Endothelial cell of umbilical vein (primary cell): ENCODE results near the gene PTPRK. TPM values are rescaled to one million over a fixed set of nuclear protein-coding genes. Genes with fewer than 3 reads are reported as not detected.

Source experiments
- BruUV-seq: library from RNA; stranded (reverse); fragments of 400-500 nt; replicated peaks from 2 replicates; lab custom pipeline; 2021; lab: Mats Ljungman, UMichigan
- CTCF ChIA-PET: fragments of 300-600, 350-600 bp; sonication (Branson Sonifier 250); formaldehyde crosslinking; loops from one replicate; lab custom pipeline; 2021; ENCODE audit warnings: antibody characterized with exemption, inconsistent platforms; lab: Charles Lee
- POLR2A ChIA-PET: fragments of 300-600, 350-600 bp; sonication (Branson Sonifier 250); formaldehyde crosslinking; loops from one replicate; lab custom pipeline; 2021; ENCODE audit warnings: antibody characterized with exemption, inconsistent platforms; lab: Charles Lee
- DNase-seq: peaks from one replicate; pipeline ENCODE4 v3.0.0-alpha.2; 2011; ENCODE audit warnings: low read depth, low spot score
- FAIRE-seq: peaks from 2 replicates; lab custom pipeline; 2011; peaks lifted over from hg19 to GRCh38; lab: Jason Lieb, UNC
- H2AFZ ChIP-seq: 2 replicates; pipeline ENCODE4 v1.6.0; 2012; ENCODE audit warnings: low read depth, low read length, control low read depth, inconsistent platforms
- H3K27ac ChIP-seq: 2 replicates; pipeline ENCODE4 v1.5.1; 2011; ENCODE audit warnings: low read depth, mild to moderate bottlenecking, control low read depth, low read length, moderate library complexity; ENCODE audit not compliant: insufficient read depth
- H3K27me3 ChIP-seq, 2 experiments: 2 replicates each; pipeline versions ENCODE4 v1.6.0 to v1.6.1; 2011; ENCODE audit warnings: low read length in 2 of 2, mixed read lengths in 1 of 2; ENCODE audit not compliant: control insufficient read depth in 2 of 2, insufficient read depth in 2 of 2
- H3K36me3 ChIP-seq, 2 experiments: 2 replicates in 1 of 2; 3 replicates in 1 of 2; pipeline ENCODE4 v1.5.1; 2011; ENCODE audit warnings: low read length in 2 of 2, mild to moderate bottlenecking in 1 of 2, moderate library complexity in 1 of 2; ENCODE audit not compliant: control insufficient read depth in 2 of 2, insufficient read depth in 2 of 2; ENCODE audit errors: extremely low read depth in 1 of 2
- H3K4me1 ChIP-seq: 3 replicates; pipeline ENCODE4 v1.5.1; 2011; ENCODE audit warnings: mild to moderate bottlenecking, low read length; ENCODE audit not compliant: control insufficient read depth, insufficient read depth; ENCODE audit errors: extremely low read depth
- H3K4me2 ChIP-seq: 2 replicates; pipeline ENCODE4 v1.6.1; 2011; ENCODE audit warnings: low read length, control low read depth, mixed read lengths; ENCODE audit not compliant: insufficient read depth
- H3K4me3 ChIP-seq, 3 experiments: fragments of 200-600 bp in 1 of 3; sonication (generic), shearing (Covaris generic) in 1 of 3; replicated peaks in 1 of 3; 2 replicates each; pipeline ENCODE4 v1.5.1; 2011 to 2016; ENCODE audit warnings: control low read depth in 3 of 3, low read length in 3 of 3, mild to moderate bottlenecking in 2 of 3, inconsistent platforms in 1 of 3, low read depth in 1 of 3, moderate library complexity in 1 of 3; ENCODE audit not compliant: insufficient read depth in 1 of 3
- H3K79me2 ChIP-seq: 2 replicates; pipeline ENCODE4 v1.6.0; 2012; ENCODE audit warnings: low read length, inconsistent platforms; ENCODE audit not compliant: control insufficient read depth, insufficient read depth
- H3K9ac ChIP-seq: replicated peaks from 2 replicates; pipeline ENCODE3; 2011; ENCODE audit warnings: low read length, control low read depth; ENCODE audit not compliant: insufficient read depth; ENCODE audit errors: extremely low read depth
- H3K9me1 ChIP-seq: replicated peaks from 3 replicates; pipeline ENCODE4 v1.6.0; 2011; ENCODE audit warnings: mild to moderate bottlenecking, low read length; ENCODE audit not compliant: control insufficient read depth, insufficient read depth; ENCODE audit errors: extremely low read depth
- H3K9me3 ChIP-seq: replicated peaks from 2 replicates; pipeline ENCODE4 v1.5.1; 2012; ENCODE audit warnings: low read length, inconsistent platforms; ENCODE audit not compliant: control insufficient read depth, insufficient read depth
- H4K20me1 ChIP-seq: replicated peaks from 2 replicates; pipeline ENCODE3; 2011; ENCODE audit warnings: mild to moderate bottlenecking, low read length; ENCODE audit not compliant: control insufficient read depth, insufficient read depth; ENCODE audit errors: extremely low read depth
- EZH2 ChIP-seq: IDR thresholded peaks from 2 replicates; pipeline ENCODE4 v1.6.1; 2012; ENCODE audit warnings: borderline replicate concordance, low read depth, mild to moderate bottlenecking, moderate library complexity, low read length, inconsistent platforms; ENCODE audit not compliant: severe bottlenecking
- JUN ChIP-seq: IDR thresholded peaks from 2 replicates; pipeline ENCODE4 v1.6.1; 2011; ENCODE audit warnings: borderline replicate concordance, low read depth; ENCODE audit not compliant: insufficient read length, insufficient read depth
- MYC ChIP-seq: IDR thresholded peaks from one replicate; pipeline ENCODE4 v1.6.1; 2011; ENCODE audit warnings: mild to moderate bottlenecking, low read depth, low read length
- POLR2A ChIP-seq: IDR thresholded peaks from 2 replicates; pipeline ENCODE4 v1.6.1; 2012; ENCODE audit warnings: low read depth, mild to moderate bottlenecking, control low read depth, low read length
- POLR2AphosphoS5 ChIP-seq: IDR thresholded peaks from 2 replicates; pipeline ENCODE4 v1.6.1; 2012; ENCODE audit warnings: low read depth, mild to moderate bottlenecking, control low read depth, low read length, moderate library complexity; ENCODE audit not compliant: insufficient read depth
- dilution Hi-C: fragments of 300-500 bp; cut with MboI; formaldehyde crosslinking; loops from one replicate; pipeline ENCODE4 v1.15.0; 2019; ENCODE audit warnings: low sequenced_read_pairs; ENCODE audit not compliant: extremely low pct_ligation_motif_present
- intact Hi-C: fragments of 100-400 bp; cut with micrococcal nuclease; formaldehyde crosslinking; loops from one replicate; pipeline ENCODE4 v1.10.0; 2022
- polyA plus RNA-seq, 4 experiments: library from polyadenylated mRNA; depleted of rRNA in 3 of 4; stranded (reverse) in 3 of 4; unstranded in 1 of 4; fragments of >200 nt; gene quantifications; 2 replicates each; pipeline versions ENCODE4 v1.2.1 to v1.2.3, GENCODE V29; 2011 to 2012; ENCODE audit warnings: missing spikeins in 1 of 4
- total RNA-seq: library from RNA; stranded (reverse); gene quantifications from 2 replicates; pipeline ENCODE4 v1.2.3, GENCODE V29; 2021
- TF ChIP-seq, protein P1 (sequence below): IDR thresholded peaks from 2 replicates; pipeline ENCODE4 v1.6.1; 2011; ENCODE audit not compliant: insufficient read depth, insufficient read length

PTPRK gene
- total and polyA plus RNA-seq, 2 donors (not counting 3 experiments of a cell fraction or from before 2014, with no cell fraction given), result 15.2 to 74.0 TPM

DNA sequence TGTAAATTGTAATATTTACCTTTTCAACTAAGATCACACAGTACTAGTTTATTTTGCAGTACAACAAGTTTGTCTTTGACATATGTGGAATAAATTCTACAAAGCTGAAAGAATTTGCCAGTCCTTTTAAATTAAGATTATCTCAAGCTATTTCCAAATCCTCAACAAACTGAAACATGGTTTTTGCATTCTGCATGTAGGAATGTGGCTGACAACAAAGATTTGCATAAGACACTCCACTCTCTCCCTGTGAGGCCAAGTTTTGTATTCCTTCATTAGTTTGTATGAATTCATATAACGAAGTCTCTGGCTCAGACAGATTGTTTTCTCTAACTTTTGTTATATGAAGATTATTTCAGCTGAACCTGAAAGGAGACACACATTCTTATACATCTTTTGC is 495.4 kb downstream of the PTPRK start:
- Histone ChIP-seq H2AFZ (no peak overlapping the region), H3K4me2 (no peak overlapping the region), H3K4me1 (no peaks in the 10 kb centered on the region), H3K27me3 (no peaks in the 10 kb centered on the region), H3K79me2 (no peaks in the 10 kb centered on the region), H3K36me3 (no peaks in the 10 kb centered on the region), H3K27ac (no peak overlapping the region), H3K9me3 (no peaks in the 10 kb centered on the region), H4K20me1 (no peaks in the 10 kb centered on the region), H3K9ac (no peak overlapping the region), H3K9me1 (no peaks in the 10 kb centered on the region), H3K4me3 (no peak overlapping the region)
- FAIRE-seq (no peak), DNase-seq (no peak)
- dilution Hi-C loops, result no loop called here
- intact Hi-C loops, result no loop called here
- ChIA-PET POLR2A (no interaction called here), CTCF (interaction anchor here (1.1 to 1.4 kb wide), 2 partner anchors 11 to 491 kb away, joined by 3 to 4 read pairs; no protein-coding TSS in a partner anchor)
- no TSS peak for BruUV-seq
- TF ChIP-seq MYC, result no peak
- no peak for TF ChIP-seq POLR2A

DNA sequence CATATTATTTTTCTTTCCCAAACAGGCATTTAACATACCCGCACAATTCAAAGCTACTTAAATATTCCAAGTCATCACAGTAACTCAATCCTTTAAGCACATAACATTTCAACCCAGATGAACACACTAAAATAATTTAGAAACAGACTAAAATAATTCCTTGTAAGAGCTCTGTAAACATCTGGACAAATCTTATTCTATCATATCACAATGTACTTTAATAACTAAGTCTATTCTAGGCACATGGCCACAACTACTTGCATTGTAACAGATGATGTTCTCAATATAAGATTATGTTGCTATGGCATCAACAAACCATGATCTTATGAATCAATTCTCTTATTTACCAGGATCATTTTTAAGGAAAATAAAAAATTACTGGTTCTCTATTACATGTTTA is 496.4 kb downstream of the PTPRK start:
- intact Hi-C loops (no loop called here), dilution Hi-C loops (no loop called here)
- H3K27me3 ChIP-seq, result no peaks in the 10 kb centered on the region
- H4K20me1 ChIP-seq, result no peaks in the 10 kb centered on the region
- DNase-seq, result no peak
- H3K36me3 ChIP-seq, result no peaks in the 10 kb centered on the region
- H3K9me1 ChIP-seq, result no peaks in the 10 kb centered on the region
- no peak overlapping the region for H3K9ac ChIP-seq
- H3K79me2 ChIP-seq, result no peaks in the 10 kb centered on the region
- H3K4me1 ChIP-seq, result no peaks in the 10 kb centered on the region
- no peak for FAIRE-seq
- no peak for TF ChIP-seq POLR2A
- no peak for TF ChIP-seq MYC
- TF ChIP-seq POLR2AphosphoS5, result no peak
- TF ChIP-seq JUN, result no peak
- no peak for TF ChIP-seq EZH2
- TF ChIP-seq, protein P1, sequence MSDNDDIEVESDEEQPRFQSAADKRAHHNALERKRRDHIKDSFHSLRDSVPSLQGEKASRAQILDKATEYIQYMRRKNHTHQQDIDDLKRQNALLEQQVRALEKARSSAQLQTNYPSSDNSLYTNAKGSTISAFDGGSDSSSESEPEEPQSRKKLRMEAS, result no peak
- BruUV-seq, result no TSS peak
- H3K9me3 ChIP-seq, result no peaks in the 10 kb centered on the region
- H3K4me2 ChIP-seq, result no peak overlapping the region
- ChIA-PET CTCF (interaction anchor here (1.1 to 2.3 kb wide), 2 partner anchors 10 to 12 kb away, joined by 4 to 5 read pairs; no protein-coding TSS in a partner anchor), POLR2A (no interaction called here)
- no peak overlapping the region for H3K27ac ChIP-seq
- no peak overlapping the region for H2AFZ ChIP-seq
- H3K4me3 ChIP-seq, result no peak overlapping the region
